Bronchial epithelial cell (primary cell): ENCODE data around the gene SAA1. TPM values are rescaled to one million over a fixed set of nuclear protein-coding genes. Genes with fewer than 3 reads are reported as not detected.
"Not testable (repeated sequence)": the region's sequence is repeated elsewhere in the genome, so short reads cannot be mapped to it uniquely, and the experiment has no call there.

ENCODE experiments used
- DNase-seq: peaks from one replicate; pipeline ENCODE4 v3.0.0-alpha.2; 2010; ENCODE audit warnings: low read depth
- FAIRE-seq: peaks from 2 replicates; lab custom pipeline; 2011; peaks lifted over from hg19 to GRCh38; lab: Jason Lieb, UNC
- H3K27me3 ChIP-seq: 2 replicates; pipeline ENCODE4 v1.5.1; 2011; ENCODE audit warnings: low read length; ENCODE audit not compliant: control insufficient read depth, insufficient read depth
- H3K36me3 ChIP-seq: 2 replicates; pipeline ENCODE4 v1.5.1; 2011; ENCODE audit warnings: low read length; ENCODE audit not compliant: control insufficient read depth, insufficient read depth
- H3K4me3 ChIP-seq: 2 replicates; pipeline ENCODE4 v1.5.1; 2011; ENCODE audit warnings: mild to moderate bottlenecking, low read depth, low read length, control low read depth
- total RNA-seq: library from RNA; depleted of rRNA; stranded (reverse); fragments of >200 nt; gene quantifications from 2 replicates; pipeline ENCODE4 v1.2.1, GENCODE V29; 2014
- TF ChIP-seq, protein P1 (sequence below): IDR thresholded peaks from 2 replicates; pipeline ENCODE4 v1.5.1; 2011; ENCODE audit warnings: mild to moderate bottlenecking, moderate library complexity, low read length, control low read depth, inconsistent platforms; ENCODE audit not compliant: insufficient read depth, severe bottlenecking

Gene SAA1
- total RNA-seq, 1 donor from 2014 or later, result 1.6 TPM

DNA sequence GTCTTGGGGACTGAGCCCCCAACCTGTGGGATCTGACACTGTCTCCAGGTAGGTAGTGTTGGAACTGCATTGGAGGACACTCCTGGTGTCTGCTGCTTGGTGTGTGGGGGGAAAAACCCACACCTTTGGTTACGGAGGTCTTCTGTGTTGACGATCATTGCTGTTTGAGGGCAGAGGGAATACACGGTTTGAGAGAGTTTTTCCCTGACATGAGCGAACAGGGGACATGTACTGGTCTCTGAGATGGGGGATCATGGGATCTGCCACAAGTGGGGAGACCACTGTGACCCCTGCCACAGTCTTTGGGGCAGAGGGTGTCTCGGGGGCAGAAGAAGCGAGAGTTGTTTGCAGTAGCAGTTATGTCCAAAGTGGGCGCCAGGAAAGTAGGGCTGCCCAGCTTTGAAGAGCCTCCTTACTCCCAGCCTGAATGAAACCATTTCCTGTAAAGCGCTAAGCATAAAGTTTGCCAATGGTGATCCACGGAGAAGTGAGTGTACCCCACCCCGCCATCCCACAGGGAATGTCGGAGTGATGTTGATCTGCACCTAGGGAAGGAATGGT is 12.2 kb upstream of the SAA1 start:
- no peak overlapping the region for H3K4me3 ChIP-seq
- TF ChIP-seq, protein P1, sequence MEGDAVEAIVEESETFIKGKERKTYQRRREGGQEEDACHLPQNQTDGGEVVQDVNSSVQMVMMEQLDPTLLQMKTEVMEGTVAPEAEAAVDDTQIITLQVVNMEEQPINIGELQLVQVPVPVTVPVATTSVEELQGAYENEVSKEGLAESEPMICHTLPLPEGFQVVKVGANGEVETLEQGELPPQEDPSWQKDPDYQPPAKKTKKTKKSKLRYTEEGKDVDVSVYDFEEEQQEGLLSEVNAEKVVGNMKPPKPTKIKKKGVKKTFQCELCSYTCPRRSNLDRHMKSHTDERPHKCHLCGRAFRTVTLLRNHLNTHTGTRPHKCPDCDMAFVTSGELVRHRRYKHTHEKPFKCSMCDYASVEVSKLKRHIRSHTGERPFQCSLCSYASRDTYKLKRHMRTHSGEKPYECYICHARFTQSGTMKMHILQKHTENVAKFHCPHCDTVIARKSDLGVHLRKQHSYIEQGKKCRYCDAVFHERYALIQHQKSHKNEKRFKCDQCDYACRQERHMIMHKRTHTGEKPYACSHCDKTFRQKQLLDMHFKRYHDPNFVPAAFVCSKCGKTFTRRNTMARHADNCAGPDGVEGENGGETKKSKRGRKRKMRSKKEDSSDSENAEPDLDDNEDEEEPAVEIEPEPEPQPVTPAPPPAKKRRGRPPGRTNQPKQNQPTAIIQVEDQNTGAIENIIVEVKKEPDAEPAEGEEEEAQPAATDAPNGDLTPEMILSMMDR, result no peak
- H3K27me3 ChIP-seq, result no peaks in the 10 kb centered on the region
- FAIRE-seq, result no peak
- H3K36me3 ChIP-seq, result no peaks in the 10 kb centered on the region
- DNase-seq, result no peak

DNA sequence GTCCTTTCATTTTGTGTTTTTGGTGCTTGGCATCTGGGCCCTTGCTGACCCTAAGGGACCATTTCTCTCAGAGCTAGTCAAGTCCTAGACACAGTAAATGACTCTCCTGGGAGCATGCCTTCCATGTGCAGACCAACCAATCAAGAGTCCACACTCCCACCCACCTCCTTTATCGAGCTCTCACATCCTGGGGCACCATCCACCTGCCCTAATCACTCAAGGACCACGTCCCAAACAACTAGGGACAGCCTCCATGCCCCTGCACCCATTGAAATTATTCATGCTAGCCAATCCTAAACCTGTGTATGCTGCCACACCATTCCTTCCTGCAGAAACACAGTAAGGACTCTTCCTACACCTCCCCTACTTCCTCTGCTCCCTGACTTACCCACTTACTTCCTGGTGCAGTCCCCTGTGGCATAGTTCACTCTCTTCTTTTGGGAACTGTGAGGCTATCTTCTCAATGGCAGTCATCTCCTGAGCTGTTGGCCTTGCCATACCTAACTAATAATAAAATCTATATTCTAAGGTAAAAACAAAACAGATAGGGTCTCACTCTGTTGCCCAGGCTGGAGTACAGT is 11.2 kb upstream of the SAA1 start:
- Histone ChIP-seq H3K4me3 (no peak overlapping the region), H3K27me3 (no peaks in the 10 kb centered on the region), H3K36me3 (no peaks in the 10 kb centered on the region)
- TF ChIP-seq, protein P1, result no peak
- FAIRE-seq (peak; percentile 43), DNase-seq (no peak)

- no peaks in the 10 kb centered on the region for H3K27me3 ChIP-seq
- no peaks in the 10 kb centered on the region for H3K36me3 ChIP-seq
- TF ChIP-seq, protein P1, result no peak
- H3K4me3 ChIP-seq, result no peak overlapping the region
- peak; percentile 23 for FAIRE-seq
- no peak for DNase-seq
Observed at GRCh38 chr11:18259259-18259658, 6.8 kb upstream of the SAA1 start.

DNA sequence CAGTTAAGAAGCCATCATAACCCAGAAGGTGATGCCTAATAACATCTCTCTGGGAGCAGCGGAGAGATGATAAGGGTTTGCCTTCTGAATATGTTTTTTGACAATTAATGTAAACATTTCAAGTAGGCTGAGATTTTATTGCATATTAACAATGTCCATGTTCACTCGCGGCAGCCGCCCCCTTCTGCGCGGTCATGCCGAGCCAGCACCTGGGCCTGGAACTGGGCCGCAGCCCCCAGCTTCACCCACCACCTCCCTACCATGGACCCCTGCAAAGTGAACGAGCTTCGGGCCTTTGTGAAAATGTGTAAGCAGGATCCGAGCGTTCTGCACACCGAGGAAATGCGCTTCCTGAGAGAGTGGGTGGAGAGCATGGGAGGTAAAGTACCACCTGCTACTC is 4.3 kb upstream of the SAA1 start:
- Histone ChIP-seq H3K4me3 (no peak overlapping the region), H3K36me3 (no peaks in the 10 kb centered on the region), H3K27me3 (no peaks in the 10 kb centered on the region)
- no peak for FAIRE-seq
- TF ChIP-seq, protein P1, result no peak
- no peak for DNase-seq

GRCh38 chr11:18262681-18263350 is 3.2 kb upstream of the SAA1 start:
- not testable (repeated sequence) for FAIRE-seq, DNase-seq, H3K36me3 ChIP-seq, H3K4me3 ChIP-seq, H3K27me3 ChIP-seq

DNA sequence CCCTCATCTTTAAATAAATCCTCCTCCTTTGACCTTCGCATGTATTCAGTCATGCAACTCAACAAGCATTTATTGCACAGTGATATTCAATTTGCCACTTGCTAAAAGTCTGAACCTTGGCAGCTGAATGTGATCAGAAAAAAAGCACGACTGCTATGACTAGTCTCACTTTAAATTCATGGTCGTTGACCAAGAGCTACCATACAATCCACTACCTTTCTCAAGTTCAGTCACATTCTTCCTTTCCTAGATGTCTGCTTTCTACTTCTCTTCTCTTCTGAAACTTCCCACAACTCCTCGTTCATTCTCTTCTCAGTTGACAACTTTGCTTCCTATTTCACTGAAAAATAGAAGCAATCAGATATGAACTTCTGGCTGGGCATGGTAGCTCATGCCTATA is 2.0 kb upstream of the SAA1 start:
- no peak for FAIRE-seq
- Histone ChIP-seq H3K36me3 (no peaks in the 10 kb centered on the region), H3K4me3 (no peak overlapping the region), H3K27me3 (no peaks in the 10 kb centered on the region)
- TF ChIP-seq, protein P1, result no peak
- DNase-seq, result no peak
